Cardiac muscle cell (in vitro differentiated cells and primary cell): ENCODE measurements around the gene DLL1. TPM values are rescaled to one million over a fixed set of nuclear protein-coding genes. Genes with fewer than 3 reads are reported as not detected.

Source experiments
- DNase-seq, 2 donors: peaks; one replicate each; pipeline versions ENCODE4 v3.0.0 to v3.0.0-alpha.2; 2010 to 2017; ENCODE audit warnings: low read depth in 1 of 2, low spot score in 1 of 2
- H3K27ac ChIP-seq: fragments of 200-600 bp; sonication (generic); 2 replicates; pipeline ENCODE4 v1.5.1; 2016
- H3K27me3 ChIP-seq: fragments of 200-600 bp; sonication (generic); 2 replicates; pipeline ENCODE4 v1.6.0; 2016; ENCODE audit warnings: control low read depth
- H3K36me3 ChIP-seq: fragments of 200-600 bp; sonication (generic); 2 replicates; pipeline ENCODE4 v1.5.1; 2016; ENCODE audit warnings: control low read depth
- H3K4me1 ChIP-seq: fragments of 200-600 bp; sonication (generic); 2 replicates; pipeline ENCODE4 v1.8.1; 2017; ENCODE audit warnings: low read depth, mild to moderate bottlenecking, mixed run types
- H3K4me3 ChIP-seq: fragments of 200-600 bp; sonication (generic); 2 replicates; pipeline ENCODE4 v1.5.1; 2016; ENCODE audit warnings: mild to moderate bottlenecking
- H3K9me3 ChIP-seq: fragments of 200-600 bp; sonication (generic); 2 replicates; pipeline ENCODE4 v1.5.1; 2017; ENCODE audit warnings: low read depth, mild to moderate bottlenecking, control low read depth
- CTCF ChIP-seq: IDR thresholded peaks from 2 replicates; pipeline ENCODE4 v1.5.1; 2012; ENCODE audit warnings: low read depth, mild to moderate bottlenecking, low read length
- polyA plus RNA-seq: library from polyadenylated mRNA; unstranded; fragments of >200 nt; fragmentation: Nextera tagmentation; extraction: Ambion mirVana; gene quantifications from 2 replicates; pipeline ENCODE4 v1.2.1, GENCODE V29; 2016
- total RNA-seq: library from RNA; depleted of rRNA; stranded (reverse); fragments of >200 nt; gene quantifications from 2 replicates; pipeline ENCODE4 v1.2.3, GENCODE V29; 2016

Gene DLL1
- total and polyA plus RNA-seq, 2 experiments from 2014 or later, result 2.2 to 4.3 TPM

- Histone ChIP-seq H3K4me1 (peaks cover 8% of the 10 kb centered on the region), H3K9me3 (no peaks in the 10 kb centered on the region), H3K4me3 (no peak overlapping the region), H3K36me3 (no peaks in the 10 kb centered on the region), H3K27ac (no peak overlapping the region), H3K27me3 (no peaks in the 10 kb centered on the region)
- no peak for TF ChIP-seq CTCF
- no peak for DNase-seq
These were observed 43.6 kb downstream of the DLL1 start for GRCh38 chr6:170247178-170247701.

DNA sequence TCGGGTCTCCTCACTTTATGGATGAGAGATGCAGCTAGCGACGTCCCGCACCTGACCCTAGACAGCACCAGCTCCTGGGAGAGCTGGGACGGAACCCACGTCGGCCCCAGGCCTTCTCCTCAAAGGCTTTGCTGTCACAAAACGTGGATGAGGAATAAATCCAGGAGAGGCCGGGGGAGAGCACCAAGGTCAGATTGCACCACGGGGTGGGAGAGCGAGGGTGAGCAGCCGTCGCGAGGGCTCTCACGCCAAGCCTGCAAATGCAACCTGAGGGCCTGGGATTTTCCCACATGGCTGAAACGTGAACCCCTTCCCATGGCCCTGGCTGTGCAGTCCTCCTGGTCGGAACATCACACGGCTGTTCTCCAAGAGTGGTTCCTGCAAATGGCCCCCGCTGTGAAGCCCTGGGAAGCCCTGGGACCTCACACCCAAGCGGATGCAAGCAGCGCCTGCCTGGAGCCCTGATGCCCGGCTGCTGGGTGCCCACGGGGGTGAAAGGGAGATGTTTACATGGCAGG is 45.3 kb downstream of the DLL1 start:
- Histone ChIP-seq H3K4me1 (peaks cover 8% of the 10 kb centered on the region), H3K36me3 (no peaks in the 10 kb centered on the region), H3K9me3 (no peaks in the 10 kb centered on the region), H3K27me3 (no peaks in the 10 kb centered on the region), H3K27ac (no peak overlapping the region), H3K4me3 (no peak overlapping the region)
- DNase-seq, result no peak
- TF ChIP-seq CTCF, result no peak

DNA sequence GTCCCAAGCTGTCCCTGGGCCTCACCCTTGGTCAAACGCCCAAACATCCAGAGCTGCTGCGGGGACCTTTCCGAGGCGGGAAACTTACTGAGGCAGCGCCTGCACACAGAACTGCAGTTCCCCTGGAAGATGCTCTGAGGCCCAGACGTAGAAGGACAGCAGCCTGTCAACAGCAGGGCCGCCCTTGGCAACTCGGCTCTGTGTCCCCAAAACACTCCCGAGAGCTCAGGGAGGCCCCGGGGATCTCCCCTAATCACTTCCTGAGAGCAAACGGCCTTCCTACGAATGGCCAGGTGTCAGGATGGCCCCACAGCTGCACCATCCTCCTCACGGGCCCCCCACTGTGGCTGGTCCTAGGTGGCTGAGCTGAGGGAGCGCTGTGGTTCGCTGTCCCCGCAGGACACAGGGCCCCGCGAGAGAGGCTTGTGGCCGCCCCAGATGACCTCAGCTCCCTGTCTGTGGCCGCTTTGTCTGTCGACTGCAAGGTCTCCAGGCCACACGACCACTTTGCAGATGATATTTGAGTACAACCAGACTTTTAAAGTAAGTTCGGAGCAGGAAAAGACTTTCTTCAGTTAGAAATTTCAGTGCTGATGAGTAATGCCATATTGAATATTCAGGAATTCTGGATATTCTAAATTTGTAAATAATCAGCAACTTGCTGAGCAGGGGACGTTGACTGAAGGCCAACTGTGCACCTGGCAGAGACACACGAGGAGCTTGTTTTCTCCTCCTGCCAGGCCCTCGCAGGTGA is 46.0 kb downstream of the DLL1 start:
- TF ChIP-seq CTCF, result no peak
- Histone ChIP-seq H3K4me1 (peaks cover 8% of the 10 kb centered on the region), H3K9me3 (no peaks in the 10 kb centered on the region), H3K27me3 (no peaks in the 10 kb centered on the region), H3K27ac (no peak overlapping the region), H3K36me3 (no peaks in the 10 kb centered on the region), H3K4me3 (no peak overlapping the region)
- DNase-seq, result no peak

- no peak for DNase-seq
- no peaks in the 10 kb centered on the region for H3K36me3 ChIP-seq
- H3K4me1 ChIP-seq, result peaks cover 8% of the 10 kb centered on the region
- H3K9me3 ChIP-seq, result no peaks in the 10 kb centered on the region
- no peak for TF ChIP-seq CTCF
- H3K27ac ChIP-seq, result no peak overlapping the region
- H3K4me3 ChIP-seq, result no peak overlapping the region
- H3K27me3 ChIP-seq, result no peaks in the 10 kb centered on the region
These were observed 47.0 kb downstream of the DLL1 start for GRCh38 chr6:170243791-170244291.

DNA sequence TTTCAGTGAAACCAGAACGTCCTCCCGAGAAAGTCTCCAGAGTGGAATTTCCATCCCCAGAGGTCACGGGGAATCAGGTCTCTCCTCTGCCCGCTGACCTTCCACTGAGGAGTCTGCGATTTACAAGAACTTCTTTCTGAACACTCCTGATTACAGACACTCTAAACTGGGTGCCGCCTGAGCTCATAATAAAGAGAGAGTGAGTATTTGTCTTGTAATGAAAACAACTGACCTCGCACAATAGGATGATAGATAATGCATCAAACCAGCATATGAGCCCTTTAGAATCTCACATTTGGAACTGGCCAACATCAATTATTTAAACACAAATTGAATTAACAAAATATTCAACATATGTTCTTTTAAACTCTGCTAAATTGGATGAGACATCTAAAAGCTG is 47.5 kb downstream of the DLL1 start:
- H3K27me3 ChIP-seq, result no peaks in the 10 kb centered on the region
- TF ChIP-seq CTCF, result no peak
- H3K4me1 ChIP-seq, result peaks cover 8% of the 10 kb centered on the region
- DNase-seq, result peak in 1 of 2 donors; percentile 14
- no peaks in the 10 kb centered on the region for H3K36me3 ChIP-seq
- no peak overlapping the region for H3K4me3 ChIP-seq
- H3K27ac ChIP-seq, result no peak overlapping the region
- no peaks in the 10 kb centered on the region for H3K9me3 ChIP-seq
